Right lobe of liver (tissue), 6 donors: ENCODE results near the gene DBET. TPM values are rescaled to one million over a fixed set of nuclear protein-coding genes. Genes with fewer than 3 reads are reported as not detected.
"Not testable (repeated sequence)": the region's sequence is repeated elsewhere in the genome, so short reads cannot be mapped to it uniquely, and the experiment has no call there.

Experiments used
- ATAC-seq, 4 donors: fragments of 200-7000 bp; cut with Tn5 transposase; one replicate each; pipeline ENCODE4 v1.9.1; 2020; ENCODE audit warnings: mild to moderate bottlenecking in 4 of 4, moderate library complexity in 4 of 4
- DNase-seq, 3 donors: peaks; one replicate each; pipeline ENCODE4 v3.0.0-alpha.2; 2020
- H3K27ac ChIP-seq, 3 donors: fragments of 200-600 bp; one replicate each; pipeline ENCODE4 v1.8.0; 2022
- H3K27me3 ChIP-seq, 2 donors: fragments of 200-600 bp; one replicate each; pipeline ENCODE4 v1.8.0; 2022
- H3K36me3 ChIP-seq, 4 donors: fragments of 200-600 bp; sonication (generic) in 1 of 4; one replicate each; pipeline versions ENCODE4 v1.5.1 to v1.8.0; 2017 to 2022; ENCODE audit warnings: control low read depth in 1 of 4
- H3K4me1 ChIP-seq, 4 donors: fragments of 200-600 bp; sonication (generic) in 1 of 4; one replicate each; pipeline versions ENCODE4 v1.5.1 to v1.8.0; 2017 to 2022; ENCODE audit warnings: control low read depth in 1 of 4
- H3K4me3 ChIP-seq, 3 donors: fragments of 200-600 bp; one replicate each; pipeline ENCODE4 v1.8.0; 2022
- H3K9me3 ChIP-seq, 4 donors: fragments of 200-600 bp; sonication (generic) in 1 of 4; one replicate each; pipeline versions ENCODE4 v1.5.1 to v1.8.0; 2017 to 2022; ENCODE audit warnings: control low read depth in 1 of 4
- CTCF ChIP-seq, 4 donors: fragments of 200-600 bp in 3 of 4; fragments of 450-650 bp in 1 of 4; IDR thresholded peaks; one replicate each; pipeline versions ENCODE4 v1.5.1 to v1.8.0; 2016 to 2022; ENCODE audit warnings: antibody characterized with exemption in 4 of 4, mild to moderate bottlenecking in 2 of 4
- POLR2A ChIP-seq: fragments of 450-650 bp; IDR thresholded peaks from one replicate; pipeline ENCODE4 v1.6.1; 2017; ENCODE audit warnings: antibody characterized with exemption, mild to moderate bottlenecking
- WGBS: methylation state at CpG from one replicate; pipeline ENCODE4 v1.1.6; 2018; ENCODE audit warnings: low coverage, low lambda C conversion rate; ENCODE audit not compliant: insufficient coverage; ENCODE audit errors: missing lambda C conversion rate; 5-methylcytosine and 5-hydroxymethylcytosine counted together
- intact Hi-C, 2 donors: fragments of 100-400 bp; cut with DNase I; formaldehyde crosslinking; loops; one replicate each; pipeline versions ENCODE4 v1.11.2 to v1.14.1; 2022
- total RNA-seq, 6 experiments: library from RNA; depleted of rRNA in 2 of 6; stranded (reverse); fragments of >200 nt in 2 of 6; fragmentation: NEBNext Ultra II Directional in 3 of 6; extraction: Animal tissue kit (Norgen Biotek cat#: 25700) in 3 of 6; gene quantifications; one replicate each; pipeline versions ENCODE4 v1.1.0 to v1.2.4, GENCODE V29; 2016 to 2023
- donor health status: DM: no; HTN: yes; CAD: no.
- donor health status: DM: no; HTN: no; CAD: no.
- donor health status: DM: no; HTN: no; CAD: no.
- donor health status: DM: no; HTN: yes; CAD: no.
- donor health status: DM: no; HTN: yes; CAD: no.

DBET gene
- total RNA-seq, 6 experiments from 2014 or later = not detected

- no peak for DNase-seq
- 2% methylated on average over 17 of the region's 62 CpGs for WGBS
Observed at GRCh38 chr4:190017357-190018200, 46.7 kb upstream of the DBET start.

GRCh38 chr4:190018201-190018920 lies 45.9 kb upstream of the DBET start:
- no peaks in the 10 kb centered on the region for H3K36me3 ChIP-seq
- H3K9me3 ChIP-seq = no peaks in the 10 kb centered on the region
- DNase-seq = no peak
- 3% methylated on average over 24 of the region's 38 CpGs for WGBS
- TF ChIP-seq CTCF (IDR thresholded peaks at IDR 0.05) = no peak
- TF ChIP-seq POLR2A = no peak
- no peak for ATAC-seq
- intact Hi-C loops = no loop called here
- no peak overlapping the region for H3K27ac ChIP-seq
- H3K27me3 ChIP-seq = no peaks in the 10 kb centered on the region
- no peak overlapping the region for H3K4me3 ChIP-seq
- H3K4me1 ChIP-seq = peaks cover 0 to 6% (median 0%) of the 10 kb centered on the region in 4 donors

More at GRCh38 chr4:190017357-190018200, 46.7 kb upstream of the DBET start:
- no peaks in the 10 kb centered on the region for H3K36me3 ChIP-seq
- H3K9me3 ChIP-seq = no peaks in the 10 kb centered on the region
- H3K4me3 ChIP-seq = no peak overlapping the region
- peaks cover 0 to 6% (median 0%) of the 10 kb centered on the region in 4 donors for H3K4me1 ChIP-seq
- no peak overlapping the region for H3K27ac ChIP-seq
- intact Hi-C loops = no loop called here
- H3K27me3 ChIP-seq = no peaks in the 10 kb centered on the region
- no peak for ATAC-seq
- TF ChIP-seq CTCF (IDR thresholded peaks at IDR 0.05) (no peak), POLR2A (no peak)

- no peak overlapping the region for H3K4me3 ChIP-seq
- no peak for DNase-seq
- intact Hi-C loops = no loop called here
- H3K4me1 ChIP-seq = peaks cover 0 to 6% (median 0%) of the 10 kb centered on the region in 4 donors
- no peaks in the 10 kb centered on the region for H3K36me3 ChIP-seq
- no peaks in the 10 kb centered on the region for H3K9me3 ChIP-seq
- H3K27me3 ChIP-seq = no peaks in the 10 kb centered on the region
- no peak overlapping the region for H3K27ac ChIP-seq
- 14% methylated on average over 5 of the region's 57 CpGs for WGBS
- no peak for ATAC-seq
- TF ChIP-seq POLR2A (no peak), CTCF (IDR thresholded peaks at IDR 0.05) (no peak)
Observed at GRCh38 chr4:190019023-190019858, 45.1 kb upstream of the DBET start.

- H3K27me3 ChIP-seq, H3K9me3 ChIP-seq, H3K4me1 ChIP-seq, H3K36me3 ChIP-seq, H3K4me3 ChIP-seq, H3K27ac ChIP-seq, intact Hi-C loops, ATAC-seq, DNase-seq: not testable (repeated sequence)
- WGBS = 22% methylated on average over 21 of the region's 29 CpGs
Observed at GRCh38 chr4:190019859-190020463, 44.3 kb upstream of the DBET start.
